Measurements from ENCODE around the gene FOXJ2.

The FOXJ2 gene

GRCh38 chr12:8047842-8048241 lies 15.3 kb downstream of the FOXJ2 start:
- peaks cover 5% of the 10 kb centered on the region; the same call in 1 of the 2 replicates for H3K36me3 ChIP-seq (replicated peaks; ENCODE audit: insufficient read depth, low read length)
- no peak overlapping the region for H2AFZ ChIP-seq (ENCODE audit: low read length)
- no peak for DNase-seq

GRCh38 chr12:8048906-8049305 lies 16.4 kb downstream of the FOXJ2 start:
- Histone ChIP-seq H3K9me3 (replicated peaks; ENCODE audit: insufficient read depth, low read length) (no peaks in the 10 kb centered on the region), H3K36me3 (replicated peaks; ENCODE audit: insufficient read depth, low read length) (no peaks in the 10 kb centered on the region), H4K20me1 (ENCODE audit: insufficient read depth, low read length) (no peaks in the 10 kb centered on the region), H3K9me2 (replicated peaks; ENCODE audit: insufficient read depth, low read length) (no peaks in the 10 kb centered on the region), H3K27ac (ENCODE audit: low read length) (no peak overlapping the region), H3K79me2 (ENCODE audit: low read length) (no peaks in the 10 kb centered on the region), H3K4me2 (ENCODE audit: low read depth, low read length) (no peak overlapping the region), H3K4me3 (ENCODE audit: low read length) (no peak overlapping the region), H3K9ac (ENCODE audit: low read length) (no peak overlapping the region), H2AFZ (ENCODE audit: low read length) (no peak overlapping the region), H3K27me3 (replicated peaks; ENCODE audit: insufficient read depth, low read length) (no peaks in the 10 kb centered on the region), H3F3A (ENCODE audit: insufficient read depth, low read length) (no peaks in the 10 kb centered on the region), H3K4me1 (ENCODE audit: low read length) (peaks cover 6% of the 10 kb centered on the region)
- no peak for DNase-seq
- no peak for TF ChIP-seq EZH2phosphoT487 (IDR thresholded peaks at IDR 0.05; ENCODE audit: low read length)
- no peak for TF ChIP-seq CTCF (IDR thresholded peaks at IDR 0.05; ENCODE audit: low read length)
- TF ChIP-seq EZH2 (optimal IDR thresholded peaks at IDR 0.05; ENCODE audit: low read depth, low read length) = no peak

More at GRCh38 chr12:8047842-8048241, 15.3 kb downstream of the FOXJ2 start:
- TF ChIP-seq EZH2 (optimal IDR thresholded peaks at IDR 0.05; ENCODE audit: low read depth, low read length) (no peak), CTCF (IDR thresholded peaks at IDR 0.05; ENCODE audit: low read length) (no peak), EZH2phosphoT487 (IDR thresholded peaks at IDR 0.05; ENCODE audit: low read length) (no peak)
- no peak overlapping the region for H3K4me3 ChIP-seq (ENCODE audit: low read length)
- no peaks in the 10 kb centered on the region for H4K20me1 ChIP-seq (ENCODE audit: insufficient read depth, low read length)
- H3K9me3 ChIP-seq (replicated peaks; ENCODE audit: insufficient read depth, low read length) = no peaks in the 10 kb centered on the region
- no peak overlapping the region for H3K27ac ChIP-seq (ENCODE audit: low read length)
- H3F3A ChIP-seq (ENCODE audit: insufficient read depth, low read length) = no peaks in the 10 kb centered on the region
- H3K9me2 ChIP-seq (replicated peaks; ENCODE audit: insufficient read depth, low read length) = no peaks in the 10 kb centered on the region
- H3K27me3 ChIP-seq (replicated peaks; ENCODE audit: insufficient read depth, low read length) = no peaks in the 10 kb centered on the region
- H3K4me1 ChIP-seq (ENCODE audit: low read length) = peaks cover 6% of the 10 kb centered on the region
- no peak overlapping the region for H3K9ac ChIP-seq (ENCODE audit: low read length)
- no peaks in the 10 kb centered on the region for H3K79me2 ChIP-seq (ENCODE audit: low read length)
- no peak overlapping the region for H3K4me2 ChIP-seq (ENCODE audit: low read depth, low read length)

GRCh38 chr12:8050600-8051250 lies 18.2 kb downstream of the FOXJ2 start:
- no peaks in the 10 kb centered on the region for H3K79me2 ChIP-seq (ENCODE audit: low read length)
- H4K20me1 ChIP-seq (ENCODE audit: insufficient read depth, low read length) = no peaks in the 10 kb centered on the region
- TF ChIP-seq EZH2phosphoT487 (IDR thresholded peaks at IDR 0.05; ENCODE audit: low read length) (no peak), EZH2 (optimal IDR thresholded peaks at IDR 0.05; ENCODE audit: low read depth, low read length) (no peak), CTCF (IDR thresholded peaks at IDR 0.05; ENCODE audit: low read length) (no peak)
- no peak overlapping the region for H3K27ac ChIP-seq (ENCODE audit: low read length)
- H3K4me3 ChIP-seq (ENCODE audit: low read length) = no peak overlapping the region
- no peaks in the 10 kb centered on the region for H3K9me3 ChIP-seq (replicated peaks; ENCODE audit: insufficient read depth, low read length)
- no peaks in the 10 kb centered on the region for H3K9me2 ChIP-seq (replicated peaks; ENCODE audit: insufficient read depth, low read length)
- H3K4me2 ChIP-seq (ENCODE audit: low read depth, low read length) = no peak overlapping the region
- no peak overlapping the region for H2AFZ ChIP-seq (ENCODE audit: low read length)
- no peaks in the 10 kb centered on the region for H3F3A ChIP-seq (ENCODE audit: insufficient read depth, low read length)
- DNase-seq = no peak
- peaks cover 6% of the 10 kb centered on the region for H3K4me1 ChIP-seq (ENCODE audit: low read length)
- H3K27me3 ChIP-seq (replicated peaks; ENCODE audit: insufficient read depth, low read length) = no peaks in the 10 kb centered on the region
- no peaks in the 10 kb centered on the region for H3K36me3 ChIP-seq (replicated peaks; ENCODE audit: insufficient read depth, low read length)
- H3K9ac ChIP-seq (ENCODE audit: low read length) = no peak overlapping the region
